Measurements from ENCODE around the gene TMEM266.

TMEM266 gene

GRCh38 chr15:76239786-76240185 is 180.0 kb downstream of the TMEM266 start:
- H3K14ac ChIP-seq (ENCODE audit: low read length in 2 of 2) = no peak overlapping the region
- no peak overlapping the region for H3K9ac ChIP-seq (ENCODE audit: low read length)
- no peak overlapping the region for H2BK12ac ChIP-seq (ENCODE audit: low read length in 2 of 2)
- no peak overlapping the region for H2BK120ac ChIP-seq (ENCODE audit: low read depth, low read length)
- H3K79me1 ChIP-seq (replicated peaks; ENCODE audit: low read length, poor library complexity, severe bottlenecking) = peaks cover 9% of the 10 kb centered on the region
- H2BK5ac ChIP-seq (ENCODE audit: low read depth, low read length, poor library complexity, severe bottlenecking) = no peak overlapping the region
- H4K8ac ChIP-seq (ENCODE audit: low read length) = no peak overlapping the region
- WGBS = no CpG with 5 or more reads among the region's 1 CpG
- no peak overlapping the region for H2AFZ ChIP-seq (ENCODE audit: low read depth, low read length)
- no peaks in the 10 kb centered on the region for H3K9me3 ChIP-seq (ENCODE audit: control insufficient read depth, low read length)
- no peak overlapping the region for H4K91ac ChIP-seq (ENCODE audit: low read length)
- H3K4ac ChIP-seq (ENCODE audit: low read depth in 1 of 2, low read length in 2 of 2) = no peak overlapping the region
- H3K27ac ChIP-seq (ENCODE audit: low read length, poor library complexity, severe bottlenecking) = no peak overlapping the region
- no peak for DNase-seq
- no peak overlapping the region for H3K4me2 ChIP-seq (ENCODE audit: low read length, poor library complexity, severe bottlenecking)
- H3K36me3 ChIP-seq (ENCODE audit: control insufficient read depth in 1 of 2, insufficient read depth in 2 of 2, low read depth in 1 of 2, low read length in 2 of 2) = peaks cover 2 to 12% of the 10 kb centered on the region in 2 experiments
- H3K4me3 ChIP-seq (ENCODE audit: insufficient read depth in 1 of 2, low read depth in 1 of 2, low read length in 2 of 2) = no peak overlapping the region
- H3K27me3 ChIP-seq (ENCODE audit: control insufficient read depth in 1 of 2, insufficient read depth in 1 of 2, low read length in 2 of 2) = no peaks in the 10 kb centered on the region
- no peak overlapping the region for H2AK5ac ChIP-seq (ENCODE audit: low read length, severe bottlenecking)
- H2BK15ac ChIP-seq (ENCODE audit: low read depth, poor library complexity, severe bottlenecking) = no peak overlapping the region
- no peak overlapping the region for H3K18ac ChIP-seq (ENCODE audit: low read depth in 1 of 2, low read length in 2 of 2)
- H3K23ac ChIP-seq (ENCODE audit: low read length in 2 of 2) = no peak overlapping the region
- no peaks in the 10 kb centered on the region for H3K4me1 ChIP-seq (ENCODE audit: control insufficient read depth, insufficient read depth, low read depth, low read length)

- Histone ChIP-seq H3K23ac (ENCODE audit: low read length in 2 of 2) (no peak overlapping the region), H3K4me2 (ENCODE audit: low read length, poor library complexity, severe bottlenecking) (no peak overlapping the region), H4K91ac (ENCODE audit: low read length) (no peak overlapping the region), H3K4ac (ENCODE audit: low read depth in 1 of 2, low read length in 2 of 2) (no peak overlapping the region), H4K8ac (ENCODE audit: low read length) (no peak overlapping the region), H3K36me3 (ENCODE audit: control insufficient read depth in 1 of 2, insufficient read depth in 2 of 2, low read depth in 1 of 2, low read length in 2 of 2) (peaks cover 2 to 16% of the 10 kb centered on the region in 2 experiments), H3K4me3 (ENCODE audit: insufficient read depth in 1 of 2, low read depth in 1 of 2, low read length in 2 of 2) (no peak overlapping the region), H2BK5ac (ENCODE audit: low read depth, low read length, poor library complexity, severe bottlenecking) (no peak overlapping the region), H2BK12ac (ENCODE audit: low read length in 2 of 2) (no peak overlapping the region), H2BK120ac (ENCODE audit: low read depth, low read length) (no peak overlapping the region), H3K18ac (ENCODE audit: low read depth in 1 of 2, low read length in 2 of 2) (no peak overlapping the region), H3K79me1 (replicated peaks; ENCODE audit: low read length, poor library complexity, severe bottlenecking) (peaks cover 7% of the 10 kb centered on the region), H3K9ac (ENCODE audit: low read length) (no peak overlapping the region), H3K27me3 (ENCODE audit: control insufficient read depth in 1 of 2, insufficient read depth in 1 of 2, low read length in 2 of 2) (no peaks in the 10 kb centered on the region), H3K4me1 (ENCODE audit: control insufficient read depth, insufficient read depth, low read depth, low read length) (no peaks in the 10 kb centered on the region), H2BK15ac (ENCODE audit: low read depth, poor library complexity, severe bottlenecking) (no peak overlapping the region), H3K14ac (ENCODE audit: low read length in 2 of 2) (no peak overlapping the region), H2AK5ac (ENCODE audit: low read length, severe bottlenecking) (no peak overlapping the region), H3K9me3 (ENCODE audit: control insufficient read depth, low read length) (no peaks in the 10 kb centered on the region), H3K27ac (ENCODE audit: low read length, poor library complexity, severe bottlenecking) (no peak overlapping the region), H2AFZ (ENCODE audit: low read depth, low read length) (no peak overlapping the region)
- DNase-seq = no peak
- 100% methylated on average over 1 of the region's 1 CpG for WGBS
Observed at GRCh38 chr15:76245072-76245610, 185.4 kb downstream of the TMEM266 start.

GRCh38 chr15:76251717-76252116 is 191.9 kb downstream of the TMEM266 start:
- H3K4me2 ChIP-seq (ENCODE audit: low read length, poor library complexity, severe bottlenecking) = no peak overlapping the region
- H4K8ac ChIP-seq (ENCODE audit: low read length) = no peak overlapping the region
- H3K4ac ChIP-seq (ENCODE audit: low read depth in 1 of 2, low read length in 2 of 2) = no peak overlapping the region
- no peak overlapping the region for H3K18ac ChIP-seq (ENCODE audit: low read depth in 1 of 2, low read length in 2 of 2)
- H3K14ac ChIP-seq (ENCODE audit: low read length in 2 of 2) = no peak overlapping the region
- H3K23ac ChIP-seq (ENCODE audit: low read length in 2 of 2) = no peak overlapping the region
- H2AFZ ChIP-seq (ENCODE audit: low read depth, low read length) = no peak overlapping the region
- H2BK5ac ChIP-seq (ENCODE audit: low read depth, low read length, poor library complexity, severe bottlenecking) = no peak overlapping the region
- H2BK12ac ChIP-seq (ENCODE audit: low read length in 2 of 2) = no peak overlapping the region
- H3K9me3 ChIP-seq (ENCODE audit: control insufficient read depth, low read length) = peaks cover 4% of the 10 kb centered on the region
- no peaks in the 10 kb centered on the region for H3K4me1 ChIP-seq (ENCODE audit: control insufficient read depth, insufficient read depth, low read depth, low read length)
- H2BK15ac ChIP-seq (ENCODE audit: low read depth, poor library complexity, severe bottlenecking) = no peak overlapping the region
- H3K4me3 ChIP-seq (ENCODE audit: insufficient read depth in 1 of 2, low read depth in 1 of 2, low read length in 2 of 2) = no peak overlapping the region
- 100% methylated on average over 1 of the region's 4 CpGs for WGBS
- H2AK5ac ChIP-seq (ENCODE audit: low read length, severe bottlenecking) = no peak overlapping the region
- no peaks in the 10 kb centered on the region for H3K27me3 ChIP-seq (ENCODE audit: control insufficient read depth in 1 of 2, insufficient read depth in 1 of 2, low read length in 2 of 2)
- no peak overlapping the region for H3K27ac ChIP-seq (ENCODE audit: low read length, poor library complexity, severe bottlenecking)
- H3K36me3 ChIP-seq (ENCODE audit: control insufficient read depth in 1 of 2, insufficient read depth in 2 of 2, low read depth in 1 of 2, low read length in 2 of 2) = peaks cover 0 to 11% of the 10 kb centered on the region in 2 experiments
- DNase-seq = no peak
- H4K91ac ChIP-seq (ENCODE audit: low read length) = no peak overlapping the region
- no peak overlapping the region for H2BK120ac ChIP-seq (ENCODE audit: low read depth, low read length)
- H3K9ac ChIP-seq (ENCODE audit: low read length) = no peak overlapping the region
- peaks cover 14% of the 10 kb centered on the region for H3K79me1 ChIP-seq (replicated peaks; ENCODE audit: low read length, poor library complexity, severe bottlenecking)

- Histone ChIP-seq H2BK12ac (ENCODE audit: low read length in 2 of 2) (no peak overlapping the region), H3K18ac (ENCODE audit: low read depth in 1 of 2, low read length in 2 of 2) (no peak overlapping the region), H2BK5ac (ENCODE audit: low read depth, low read length, poor library complexity, severe bottlenecking) (no peak overlapping the region), H3K9me3 (ENCODE audit: control insufficient read depth, low read length) (peaks cover 4% of the 10 kb centered on the region), H2BK15ac (ENCODE audit: low read depth, poor library complexity, severe bottlenecking) (no peak overlapping the region), H3K36me3 (ENCODE audit: control insufficient read depth in 1 of 2, insufficient read depth in 2 of 2, low read depth in 1 of 2, low read length in 2 of 2) (peaks cover 0 to 16% of the 10 kb centered on the region in 2 experiments), H2AK5ac (ENCODE audit: low read length, severe bottlenecking) (no peak overlapping the region), H3K4me2 (ENCODE audit: low read length, poor library complexity, severe bottlenecking) (no peak overlapping the region), H3K4me1 (ENCODE audit: control insufficient read depth, insufficient read depth, low read depth, low read length) (no peaks in the 10 kb centered on the region), H3K9ac (ENCODE audit: low read length) (no peak overlapping the region), H2BK120ac (ENCODE audit: low read depth, low read length) (no peak overlapping the region), H3K27me3 (ENCODE audit: control insufficient read depth in 1 of 2, insufficient read depth in 1 of 2, low read length in 2 of 2) (no peaks in the 10 kb centered on the region), H3K4me3 (ENCODE audit: insufficient read depth in 1 of 2, low read depth in 1 of 2, low read length in 2 of 2) (no peak overlapping the region), H3K23ac (ENCODE audit: low read length in 2 of 2) (no peak overlapping the region), H3K14ac (ENCODE audit: low read length in 2 of 2) (no peak overlapping the region), H3K4ac (ENCODE audit: low read depth in 1 of 2, low read length in 2 of 2) (no peak overlapping the region), H2AFZ (ENCODE audit: low read depth, low read length) (no peak overlapping the region), H3K27ac (ENCODE audit: low read length, poor library complexity, severe bottlenecking) (no peak overlapping the region), H4K91ac (ENCODE audit: low read length) (no peak overlapping the region), H3K79me1 (replicated peaks; ENCODE audit: low read length, poor library complexity, severe bottlenecking) (peaks cover 16% of the 10 kb centered on the region), H4K8ac (ENCODE audit: low read length) (no peak overlapping the region)
- DNase-seq = no peak
- 65% methylated on average over 1 of the region's 2 CpGs for WGBS
Observed at GRCh38 chr15:76252249-76252648, 192.5 kb downstream of the TMEM266 start.

Measured in mesenchymal stem cell (in vitro differentiated cells and primary cell).